HG03097 (cell line): ENCODE data around the gene RPTOR.
"Not testable (repeated sequence)": the region's sequence is repeated elsewhere in the genome, so short reads cannot be mapped to it uniquely, and the experiment has no call there.

Experiments used
- ATAC-seq: cut with Tn5 transposase; IDR thresholded peaks from one replicate; pipeline ENCODE4 v1.9.1; 2021; ENCODE audit not compliant: unreplicated experiment, low FRiP score

RPTOR gene

GRCh38 chr17:80755650-80756405 lies 211.2 kb downstream of the RPTOR start:
- ATAC-seq: no peak

GRCh38 chr17:80758481-80759376 lies 214.1 kb downstream of the RPTOR start:
- ATAC-seq: no peak

GRCh38 chr17:80759377-80759673 lies 214.7 kb downstream of the RPTOR start:
- no peak for ATAC-seq

GRCh38 chr17:80760511-80760911 lies 215.9 kb downstream of the RPTOR start:
- ATAC-seq: no peak

- ATAC-seq: no peak
Measured at GRCh38 chr17:80761110-80761871, 216.7 kb downstream of the RPTOR start.

- ATAC-seq: no peak
Measured at GRCh38 chr17:80762076-80762475, 217.4 kb downstream of the RPTOR start.

GRCh38 chr17:80763293-80763867 lies 218.7 kb downstream of the RPTOR start:
- ATAC-seq: no peak

- not testable (repeated sequence) for ATAC-seq
Measured at GRCh38 chr17:80764627-80765145, 220.0 kb downstream of the RPTOR start.

- no peak for ATAC-seq
Measured at GRCh38 chr17:80765241-80765961, 220.8 kb downstream of the RPTOR start.

GRCh38 chr17:80766290-80766855 lies 221.7 kb downstream of the RPTOR start:
- ATAC-seq: no peak

- no peak for ATAC-seq
Measured at GRCh38 chr17:80768389-80768788, 223.8 kb downstream of the RPTOR start.

GRCh38 chr17:80768936-80769335 lies 224.3 kb downstream of the RPTOR start:
- ATAC-seq: no peak

- no peak for ATAC-seq
Measured at GRCh38 chr17:80769516-80769915, 224.9 kb downstream of the RPTOR start.

- no peak for ATAC-seq
Measured at GRCh38 chr17:80769936-80770625, 225.4 kb downstream of the RPTOR start.

GRCh38 chr17:80770881-80771611 lies 226.4 kb downstream of the RPTOR start:
- no peak for ATAC-seq

- no peak for ATAC-seq
Measured at GRCh38 chr17:80771612-80772005, 227.0 kb downstream of the RPTOR start.

- ATAC-seq: no peak
Measured at GRCh38 chr17:80772906-80773242, 228.2 kb downstream of the RPTOR start.

GRCh38 chr17:80773243-80773991 lies 228.8 kb downstream of the RPTOR start:
- no peak for ATAC-seq
